Measurements from ENCODE around the gene TBPL2. TPM values are rescaled to one million over a fixed set of nuclear protein-coding genes. Genes with fewer than 3 reads are reported as not detected.

The TBPL2 gene
- total and polyA plus RNA-seq, 4 experiments from 2014 or later: not detected

Other genes with a start within 250 kb of the TBPL2 start
- not detected for gene DLGAP5, start 249.0 kb downstream of the TBPL2 start, total RNA-seq
- gene DLGAP5, start 249.0 kb downstream of the TBPL2 start, polyA plus RNA-seq: not detected
- gene FBXO34, start 169.2 kb downstream of the TBPL2 start, total RNA-seq: 10 to 100 TPM; 42.1 to 43.6 TPM
- 10 to 100 TPM; 33.8 to 44.1 TPM for gene FBXO34, start 169.2 kb downstream of the TBPL2 start, polyA plus RNA-seq
- gene ATG14, start 28.8 kb downstream of the TBPL2 start, total RNA-seq: 10 to 100 TPM; 18.3 to 18.4 TPM
- gene ATG14, start 28.8 kb downstream of the TBPL2 start, polyA plus RNA-seq: 1 to 10 TPM; 2.5 to 8.3 TPM
- 100 to 1,000 TPM; 126 to 133 TPM for gene KTN1, start 139.6 kb upstream of the TBPL2 start, total RNA-seq
- gene KTN1, start 139.6 kb upstream of the TBPL2 start, polyA plus RNA-seq: 10 to 100 TPM; 15.7 to 61.8 TPM